GM23338 (cell line): ENCODE data around the gene SLC9A3. TPM values are rescaled to one million over a fixed set of nuclear protein-coding genes. Genes with fewer than 3 reads are reported as not detected.
A peak's percentile ranks its signal among the peaks of the same experiment; 100 is the strongest.

Source experiments
- ATAC-seq: fragments of 200-7000 bp; cut with Tn5 transposase; 3 replicates; pipeline ENCODE4 v1.9.1; 2020
- DNase-seq: peaks from one replicate; pipeline ENCODE4 v3.0.0-alpha.2; 2015; ENCODE audit warnings: low spot score
- H2AFZ ChIP-seq: fragments of 200-600 bp; sonication (generic); 2 replicates; pipeline ENCODE4 v1.8.0; 2016; ENCODE audit warnings: antibody characterized with exemption, mild to moderate bottlenecking, moderate library complexity
- H3F3A ChIP-seq: fragments of 200-600 bp; sonication (generic); replicated peaks from 2 replicates; pipeline ENCODE4 v1.8.0; 2017; ENCODE audit warnings: antibody characterized with exemption, mixed run types, low read depth
- H3K27ac ChIP-seq: fragments of 200-600 bp; sonication (generic); 2 replicates; pipeline ENCODE4 v1.6.1; 2016; ENCODE audit warnings: low read depth
- H3K27me3 ChIP-seq: fragments of 200-600 bp; sonication (generic); 2 replicates; pipeline ENCODE4 v1.8.0; 2016; ENCODE audit warnings: mild to moderate bottlenecking, mixed run types, moderate library complexity; ENCODE audit not compliant: insufficient read depth
- H3K36me3 ChIP-seq: fragments of 200-600 bp; sonication (generic); 2 replicates; pipeline ENCODE4 v1.8.0; 2016; ENCODE audit warnings: mild to moderate bottlenecking; ENCODE audit not compliant: insufficient read depth
- H3K4me1 ChIP-seq: fragments of 200-600 bp; sonication (generic); 2 replicates; pipeline ENCODE4 v1.8.0; 2016; ENCODE audit warnings: mild to moderate bottlenecking, moderate library complexity; ENCODE audit not compliant: insufficient read depth
- H3K4me2 ChIP-seq: fragments of 200-600 bp; sonication (generic); 2 replicates; pipeline ENCODE4 v1.7.1; 2017; ENCODE audit warnings: mixed run types
- H3K4me3 ChIP-seq: fragments of 200-600 bp; sonication (generic); 2 replicates; pipeline ENCODE4 v1.6.1; 2016; ENCODE audit warnings: mixed run types
- H3K79me2 ChIP-seq: fragments of 200-600 bp; sonication (generic); replicated peaks from 2 replicates; pipeline ENCODE4 v1.8.0; 2017; ENCODE audit warnings: mild to moderate bottlenecking; ENCODE audit not compliant: insufficient read depth
- H3K9me2 ChIP-seq: fragments of 200-600 bp; sonication (generic); 2 replicates; pipeline ENCODE4 v1.8.0; 2017; ENCODE audit not compliant: insufficient read depth
- H4K20me1 ChIP-seq: fragments of 200-600 bp; sonication (generic); replicated peaks from 2 replicates; pipeline ENCODE4 v1.8.0; 2017; ENCODE audit warnings: mild to moderate bottlenecking; ENCODE audit not compliant: insufficient read depth
- H3K27ac Mint-ChIP-seq: 2 replicates; pipeline ENCODE4 v1.8.0; 2020; ENCODE audit warnings: inconsistent platforms, mild to moderate bottlenecking, moderate library complexity, mixed read lengths
- H3K27me3 Mint-ChIP-seq: 3 replicates; pipeline ENCODE4 v1.8.0; 2022; ENCODE audit warnings: low read depth, mild to moderate bottlenecking, moderate library complexity, mixed read lengths, inconsistent platforms; ENCODE audit not compliant: insufficient read depth, poor library complexity
- H3K36me3 Mint-ChIP-seq: 3 replicates; pipeline ENCODE4 v1.8.0; 2021; ENCODE audit warnings: low read depth, mild to moderate bottlenecking, inconsistent platforms, moderate library complexity, mixed read lengths
- H3K4me1 Mint-ChIP-seq: 3 replicates; pipeline ENCODE4 v1.8.0; 2020; ENCODE audit warnings: mild to moderate bottlenecking, inconsistent platforms, mixed read lengths
- H3K4me3 Mint-ChIP-seq: 3 replicates; pipeline ENCODE4 v1.8.0; 2021; ENCODE audit warnings: moderate library complexity, mild to moderate bottlenecking, inconsistent platforms, mixed read lengths
- H3K9me3 Mint-ChIP-seq: 3 replicates; pipeline ENCODE4 v1.8.0; 2020; ENCODE audit warnings: moderate library complexity, mild to moderate bottlenecking, inconsistent platforms, mixed read lengths
- CREB1 ChIP-seq: fragments of 250-450 bp; sonication (Bioruptor Pico); IDR thresholded peaks from 2 replicates; pipeline ENCODE4 v1.5.0; 2020; ENCODE audit warnings: low read depth, mild to moderate bottlenecking, moderate library complexity
- CTCF ChIP-seq, 2 experiments: fragments of 200-600 bp in 1 of 2; sonication (generic) in 1 of 2; conservative IDR thresholded peaks; 2 replicates each; pipeline versions ENCODE4 v1.5.1 to v1.6.1; 2016 to 2017; ENCODE audit warnings: antibody characterized with exemption in 2 of 2, low read depth in 2 of 2, mild to moderate bottlenecking in 2 of 2, moderate library complexity in 1 of 2
- EZH2 ChIP-seq: fragments of 200-600 bp; sonication (generic); IDR thresholded peaks from one replicate; pipeline ENCODE4 v1.8.0; 2017; ENCODE audit warnings: antibody characterized with exemption, mild to moderate bottlenecking, low read depth; ENCODE audit not compliant: unreplicated experiment
- JUNB ChIP-seq: IDR thresholded peaks from one replicate; pipeline ENCODE4 v1.6.1; 2016; ENCODE audit warnings: antibody characterized with exemption; ENCODE audit not compliant: unreplicated experiment
- NANOG ChIP-seq: IDR thresholded peaks from 2 replicates; pipeline ENCODE4 v1.6.1; 2016; ENCODE audit warnings: antibody characterized with exemption, borderline replicate concordance
- POLR2AphosphoS5 ChIP-seq: IDR thresholded peaks from 2 replicates; pipeline ENCODE4 v1.6.1; 2016; ENCODE audit warnings: antibody characterized with exemption, low read depth
- STAT1 ChIP-seq: IDR thresholded peaks from one replicate; pipeline ENCODE4 v1.6.1; 2016; ENCODE audit warnings: antibody characterized with exemption; ENCODE audit not compliant: unreplicated experiment
- ZNF114 ChIP-seq: fragments of 250-450 bp; sonication (Bioruptor Pico); IDR thresholded peaks from 2 replicates; pipeline ENCODE4 v1.5.0; 2020; ENCODE audit warnings: mild to moderate bottlenecking, moderate library complexity
- ZNF331 ChIP-seq: fragments of 250-450 bp; sonication (Bioruptor Pico); IDR thresholded peaks from 2 replicates; pipeline ENCODE4 v1.5.0; 2020; ENCODE audit warnings: low read depth, mild to moderate bottlenecking, moderate library complexity
- ZNF462 ChIP-seq: fragments of 250-450 bp; sonication (Bioruptor Pico); IDR thresholded peaks from 2 replicates; pipeline ENCODE4 v1.5.0; 2020; ENCODE audit warnings: mild to moderate bottlenecking, moderate library complexity
- polyA plus RNA-seq: library from polyadenylated mRNA; unstranded; fragments of >200 nt; fragmentation: Nextera tagmentation; extraction: Ambion mirVana; gene quantifications from 2 replicates; pipeline ENCODE4 v1.2.1, GENCODE V29; 2016
- total RNA-seq: library from RNA; depleted of rRNA; stranded (reverse); fragments of >200 nt; shearing (Covaris generic); gene quantifications from 2 replicates; pipeline ENCODE4 v1.2.3, GENCODE V29; 2014

Gene SLC9A3
- total and polyA plus RNA-seq, 2 experiments from 2014 or later = 0.39 to 3.1 TPM

GRCh38 chr5:514101-514485 lies 10.2 kb downstream of the SLC9A3 start:
- Histone ChIP-seq H3K27me3 (no peaks in the 10 kb centered on the region), H3K9me2 (peaks cover 8% of the 10 kb centered on the region; the same call in 1 of the 2 replicates), H3K79me2 (no peaks in the 10 kb centered on the region), H3F3A (no peaks in the 10 kb centered on the region), H3K4me1 (no peaks in the 10 kb centered on the region), H3K4me2 (no peak overlapping the region), H2AFZ (0 out of 2 replicates have a peak overlapping the region, but pooled peaks have one; percentile 18), H3K4me3 (no peak overlapping the region), H3K27ac (no peak overlapping the region), H4K20me1 (no peaks in the 10 kb centered on the region), H3K36me3 (no peaks in the 10 kb centered on the region)
- no peak for TF ChIP-seq POLR2AphosphoS5
- TF ChIP-seq ZNF331 (CRISPR knock-in tag) = no peak
- TF ChIP-seq CTCF (conservative IDR thresholded peaks at IDR 0.05; ENCODE audit: low read depth in 2 of 2) = no peak
- Mint-ChIP-seq H3K9me3 (no peaks in the 10 kb centered on the region; the same call in 2 of the 3 replicates), H3K36me3 (no peaks in the 10 kb centered on the region; the same call in 2 of the 3 replicates), H3K4me1 (no peaks in the 10 kb centered on the region; the same call in 2 of the 3 replicates), H3K27me3 (peaks cover 24% of the 10 kb centered on the region), H3K4me3 (no peak overlapping the region), H3K27ac (no peak overlapping the region)
- peak; percentile 20 for ATAC-seq
- DNase-seq = no peak

DNA sequence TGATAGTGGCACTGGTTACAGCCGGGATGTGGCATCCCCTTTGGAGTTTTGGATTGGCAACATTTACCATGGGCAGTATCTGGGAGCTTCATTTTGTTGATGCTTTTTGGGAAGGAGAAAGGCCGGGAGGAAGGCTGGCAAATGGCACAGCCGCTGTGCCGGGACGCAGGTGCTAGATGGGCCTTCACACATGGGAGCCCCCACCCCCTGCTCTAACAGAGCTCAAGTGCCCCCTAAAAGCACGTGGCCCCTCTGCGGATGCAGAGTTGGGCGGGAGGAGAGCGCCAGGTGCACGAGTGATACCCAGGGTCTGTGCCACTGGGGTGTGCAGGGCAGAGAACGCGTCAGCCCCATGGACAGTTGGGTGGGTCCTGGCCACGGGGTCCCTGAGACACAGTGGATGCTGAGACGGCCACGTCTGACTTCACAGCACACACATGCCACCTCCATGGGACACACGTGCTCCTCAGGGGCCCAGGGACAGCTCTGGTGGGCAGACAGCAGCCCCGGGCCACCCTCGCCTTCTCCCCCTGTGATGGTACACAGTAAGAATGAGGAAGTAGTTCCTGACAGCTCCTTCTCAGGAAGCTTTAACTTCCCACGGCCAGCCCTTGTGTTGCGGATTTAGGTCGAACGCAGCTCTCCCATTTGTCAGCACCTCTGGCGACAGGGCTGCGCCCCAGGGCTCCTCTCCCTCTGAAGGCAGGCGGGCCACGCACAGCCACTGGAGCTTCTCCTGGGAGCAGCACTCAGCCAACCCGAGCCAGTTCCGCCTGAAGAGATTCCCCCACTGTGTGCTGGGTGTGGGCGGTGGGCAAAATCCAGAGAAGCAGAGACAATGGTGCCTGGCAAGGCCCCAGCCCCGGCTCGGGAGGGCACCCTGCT lies 10.8 kb downstream of the SLC9A3 start:
- peak; percentile 63 for ATAC-seq
- peaks cover 24% of the 10 kb centered on the region for H3K27me3 Mint-ChIP-seq
- TF ChIP-seq EZH2 = no peak
- TF ChIP-seq ZNF462 (CRISPR knock-in tag) = no peak
- TF ChIP-seq STAT1 = no peak
- TF ChIP-seq ZNF331 (CRISPR knock-in tag) = no peak
- no peak for TF ChIP-seq CREB1 (CRISPR knock-in tag)
- no peak for TF ChIP-seq ZNF114
- no peak for TF ChIP-seq JUNB
- no peak for TF ChIP-seq NANOG
- TF ChIP-seq CTCF (conservative IDR thresholded peaks at IDR 0.05; ENCODE audit: low read depth in 2 of 2) = no peak

More for the DNA sequence above, 10.8 kb downstream of the SLC9A3 start:
- Mint-ChIP-seq H3K4me1 (no peaks in the 10 kb centered on the region; the same call in 2 of the 3 replicates), H3K4me3 (no peak overlapping the region), H3K9me3 (peaks cover under 1% of the 10 kb centered on the region; the same call in 1 of the 3 replicates), H3K36me3 (no peaks in the 10 kb centered on the region; the same call in 2 of the 3 replicates), H3K27ac (no peak overlapping the region)
- no peaks in the 10 kb centered on the region for H3F3A ChIP-seq
- H2AFZ ChIP-seq = 0 out of 2 replicates have a peak overlapping the region, but pooled peaks have one; percentile 18
- H3K9me2 ChIP-seq = peaks cover 8% of the 10 kb centered on the region; the same call in 1 of the 2 replicates
- no peaks in the 10 kb centered on the region for H3K79me2 ChIP-seq
- H3K36me3 ChIP-seq = no peaks in the 10 kb centered on the region
- DNase-seq = no peak
- H3K4me2 ChIP-seq = no peak overlapping the region
- no peaks in the 10 kb centered on the region for H3K4me1 ChIP-seq
- no peaks in the 10 kb centered on the region for H4K20me1 ChIP-seq
- no peak overlapping the region for H3K27ac ChIP-seq
- H3K27me3 ChIP-seq = no peaks in the 10 kb centered on the region
- H3K4me3 ChIP-seq = no peak overlapping the region
